KMS-11 (cell line): Measurements from ENCODE around the gene OMG.

ENCODE experiments used
- H2AFZ ChIP-seq: fragments of 200-600 bp; sonication (generic); 2 replicates; pipeline ENCODE4 v1.6.1; 2016; ENCODE audit warnings: antibody characterized with exemption, mixed run types, low read depth
- H3K27ac ChIP-seq: fragments of 200-600 bp; sonication (generic); 2 replicates; pipeline ENCODE4 v1.6.1; 2016; ENCODE audit warnings: mild to moderate bottlenecking, mixed run types
- H3K27me3 ChIP-seq: fragments of 200-600 bp; sonication (generic); 2 replicates; pipeline ENCODE4 v1.6.1; 2017; ENCODE audit warnings: mild to moderate bottlenecking, low read depth, mixed run types, moderate library complexity; ENCODE audit not compliant: insufficient read depth
- H3K36me3 ChIP-seq: fragments of 200-600 bp; sonication (generic); 2 replicates; pipeline ENCODE4 v1.6.1; 2017; ENCODE audit warnings: mild to moderate bottlenecking, mixed run types; ENCODE audit not compliant: insufficient read depth
- H3K4me1 ChIP-seq: fragments of 200-600 bp; sonication (generic); 2 replicates; pipeline ENCODE4 v1.6.1; 2016; ENCODE audit warnings: mild to moderate bottlenecking, low read depth, mixed run types; ENCODE audit not compliant: poor library complexity, severe bottlenecking
- H3K4me2 ChIP-seq: fragments of 200-600 bp; sonication (generic); 2 replicates; pipeline ENCODE4 v1.7.0; 2016; ENCODE audit warnings: mild to moderate bottlenecking, mixed run types
- H3K4me3 ChIP-seq: fragments of 200-600 bp; sonication (generic); IDR thresholded peaks from 2 replicates; pipeline ENCODE4 v1.6.1; 2017; ENCODE audit warnings: low read depth, low read length, mixed read lengths; ENCODE audit not compliant: insufficient read depth
- H3K79me2 ChIP-seq: fragments of 200-600 bp; sonication (generic); 2 replicates; pipeline ENCODE4 v1.6.1; 2016; ENCODE audit warnings: low read depth, mixed run types; ENCODE audit not compliant: insufficient read depth
- H3K9ac ChIP-seq: fragments of 200-600 bp; sonication (generic); 2 replicates; pipeline ENCODE4 v1.6.1; 2016; ENCODE audit warnings: mild to moderate bottlenecking, mixed run types
- H4K20me1 ChIP-seq: fragments of 200-600 bp; sonication (generic); 2 replicates; pipeline ENCODE4 v1.6.1; 2016; ENCODE audit warnings: mild to moderate bottlenecking, mixed run types; ENCODE audit not compliant: insufficient read depth
- TF ChIP-seq, protein P1 (sequence below): fragments of 200-600 bp; sonication (generic); conservative IDR thresholded peaks from 2 replicates; pipeline ENCODE4 v1.6.1; 2017; ENCODE audit warnings: low read depth, mild to moderate bottlenecking, antibody characterized with exemption, low read length, moderate library complexity, mixed read lengths

Gene OMG

DNA sequence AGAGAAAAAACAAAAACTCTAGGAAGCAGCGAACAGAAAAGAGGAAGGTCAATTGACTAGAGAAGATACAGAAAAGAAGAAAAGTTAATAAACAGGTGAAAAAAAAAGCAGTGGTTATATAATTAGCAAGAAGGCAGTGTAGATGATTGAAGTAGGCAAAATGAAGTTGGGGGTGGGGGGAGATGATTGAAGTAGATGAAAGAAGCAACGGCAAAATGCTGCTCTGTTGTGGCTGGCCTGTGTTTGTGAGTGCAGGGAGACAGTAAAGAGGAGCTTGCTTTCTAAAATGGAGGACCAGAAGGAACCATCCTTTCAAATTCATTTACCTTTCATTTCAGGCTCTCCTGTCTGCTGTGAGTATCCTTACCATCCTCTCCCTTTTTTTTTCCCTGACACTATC, 13.2 kb upstream of the OMG start:
- Histone ChIP-seq H3K27me3 (no peaks in the 10 kb centered on the region), H3K4me3 (no peak overlapping the region), H2AFZ (no peak overlapping the region), H3K9ac (no peak overlapping the region), H3K27ac (no peak overlapping the region), H3K79me2 (no peaks in the 10 kb centered on the region), H3K4me1 (no peaks in the 10 kb centered on the region), H3K4me2 (no peak overlapping the region), H3K36me3 (no peaks in the 10 kb centered on the region), H4K20me1 (no peaks in the 10 kb centered on the region)
- TF ChIP-seq, protein P1, sequence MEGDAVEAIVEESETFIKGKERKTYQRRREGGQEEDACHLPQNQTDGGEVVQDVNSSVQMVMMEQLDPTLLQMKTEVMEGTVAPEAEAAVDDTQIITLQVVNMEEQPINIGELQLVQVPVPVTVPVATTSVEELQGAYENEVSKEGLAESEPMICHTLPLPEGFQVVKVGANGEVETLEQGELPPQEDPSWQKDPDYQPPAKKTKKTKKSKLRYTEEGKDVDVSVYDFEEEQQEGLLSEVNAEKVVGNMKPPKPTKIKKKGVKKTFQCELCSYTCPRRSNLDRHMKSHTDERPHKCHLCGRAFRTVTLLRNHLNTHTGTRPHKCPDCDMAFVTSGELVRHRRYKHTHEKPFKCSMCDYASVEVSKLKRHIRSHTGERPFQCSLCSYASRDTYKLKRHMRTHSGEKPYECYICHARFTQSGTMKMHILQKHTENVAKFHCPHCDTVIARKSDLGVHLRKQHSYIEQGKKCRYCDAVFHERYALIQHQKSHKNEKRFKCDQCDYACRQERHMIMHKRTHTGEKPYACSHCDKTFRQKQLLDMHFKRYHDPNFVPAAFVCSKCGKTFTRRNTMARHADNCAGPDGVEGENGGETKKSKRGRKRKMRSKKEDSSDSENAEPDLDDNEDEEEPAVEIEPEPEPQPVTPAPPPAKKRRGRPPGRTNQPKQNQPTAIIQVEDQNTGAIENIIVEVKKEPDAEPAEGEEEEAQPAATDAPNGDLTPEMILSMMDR: no peak

- H3K27me3 ChIP-seq: no peaks in the 10 kb centered on the region
- H3K9ac ChIP-seq: no peak overlapping the region
- no peaks in the 10 kb centered on the region for H4K20me1 ChIP-seq
- no peak overlapping the region for H3K27ac ChIP-seq
- H3K4me2 ChIP-seq: no peak overlapping the region
- TF ChIP-seq, protein P1: no peak
- H3K4me1 ChIP-seq: no peaks in the 10 kb centered on the region
- H3K4me3 ChIP-seq: no peak overlapping the region
- H2AFZ ChIP-seq: no peak overlapping the region
- H3K36me3 ChIP-seq: no peaks in the 10 kb centered on the region
- no peaks in the 10 kb centered on the region for H3K79me2 ChIP-seq
Measured at GRCh38 chr17:31309556-31309955, 12.5 kb upstream of the OMG start.

GRCh38 chr17:31308372-31309334, 11.6 kb upstream of the OMG start:
- TF ChIP-seq, protein P1: no peak
- Histone ChIP-seq H3K9ac (no peak overlapping the region), H3K27ac (no peak overlapping the region)

DNA sequence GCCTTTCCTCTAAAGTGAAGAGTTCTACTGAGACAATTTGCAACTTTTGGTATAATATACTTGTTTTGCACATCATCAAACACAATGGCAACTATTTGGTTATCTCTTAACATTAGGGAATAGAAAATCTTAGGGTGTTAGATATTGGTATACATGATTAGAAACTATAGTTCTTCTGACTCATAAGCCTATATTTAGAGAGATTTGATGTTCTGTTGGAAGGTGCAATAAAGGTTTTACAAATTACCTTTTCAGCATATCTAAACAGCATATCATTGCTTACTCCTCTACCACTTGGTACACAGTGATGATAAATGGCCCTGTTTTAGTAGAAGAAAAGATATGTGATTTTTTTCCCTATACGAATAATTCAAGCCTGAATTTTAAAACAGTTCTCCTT, 10.6 kb upstream of the OMG start:
- Histone ChIP-seq H3K4me1 (no peaks in the 10 kb centered on the region), H3K9ac (no peak overlapping the region), H3K27me3 (no peaks in the 10 kb centered on the region), H3K27ac (no peak overlapping the region), H3K4me2 (no peak overlapping the region), H3K36me3 (no peaks in the 10 kb centered on the region), H4K20me1 (no peaks in the 10 kb centered on the region), H3K79me2 (no peaks in the 10 kb centered on the region), H3K4me3 (no peak overlapping the region), H2AFZ (no peak overlapping the region)
- TF ChIP-seq, protein P1: no peak

More at GRCh38 chr17:31308372-31309334, 11.6 kb upstream of the OMG start:
- H3K36me3 ChIP-seq: no peaks in the 10 kb centered on the region
- no peak overlapping the region for H3K4me3 ChIP-seq
- no peaks in the 10 kb centered on the region for H3K4me1 ChIP-seq
- no peaks in the 10 kb centered on the region for H3K79me2 ChIP-seq
- H3K27me3 ChIP-seq: no peaks in the 10 kb centered on the region
- no peak overlapping the region for H2AFZ ChIP-seq
- H4K20me1 ChIP-seq: no peaks in the 10 kb centered on the region
- H3K4me2 ChIP-seq: no peak overlapping the region
